Right forelimb (tissue), 1 donor: ENCODE results near the gene IKZF1.

Experiments used
- DNase-seq: peaks from one replicate; pipeline ENCODE4 v3.0.0-alpha.2; 2018

IKZF1 gene

DNA sequence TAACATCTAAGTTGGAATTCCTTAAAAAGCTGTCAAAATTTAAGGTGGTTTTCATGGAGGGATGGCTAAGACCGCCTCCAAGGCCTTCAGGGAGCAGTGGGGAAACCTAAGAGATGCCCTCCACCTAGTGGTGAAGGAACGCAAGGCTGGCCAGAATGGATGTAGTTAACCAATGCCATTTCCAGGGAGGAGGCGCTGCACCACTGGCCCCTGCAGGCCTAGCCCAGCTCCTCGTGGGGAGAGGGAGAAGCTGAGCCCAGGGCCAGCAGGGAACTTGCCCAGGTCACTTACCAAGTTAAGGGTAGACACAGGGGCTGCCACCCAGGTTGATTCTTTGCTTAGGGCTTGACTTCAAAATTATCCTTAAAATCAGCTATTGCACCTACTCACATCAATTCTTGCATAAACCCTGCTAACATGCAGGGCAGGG lies 113.6 kb downstream of the IKZF1 start:
- peak; percentile 62 for DNase-seq

- no peak for DNase-seq
Observed at GRCh38 chr7:50418526-50419290, 114.2 kb downstream of the IKZF1 start.

DNA sequence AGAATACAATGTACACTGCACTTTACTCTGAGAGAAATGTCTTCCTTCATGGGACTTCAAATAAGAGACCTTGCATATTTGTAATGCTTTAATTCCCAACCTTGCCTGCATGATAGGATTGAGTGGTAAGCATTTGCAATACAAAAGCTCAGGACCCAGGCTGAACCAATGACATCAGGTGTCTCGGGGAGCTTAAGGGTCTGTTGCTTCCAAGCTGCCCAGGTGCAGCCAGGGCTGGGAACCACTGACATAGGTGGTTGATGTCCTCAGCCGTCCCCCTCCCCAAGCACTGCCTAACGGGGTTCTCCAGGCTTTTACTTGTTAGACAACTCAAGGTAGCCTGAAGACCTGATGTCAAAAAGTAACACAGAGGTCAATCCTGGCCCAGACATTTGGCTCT lies 116.5 kb downstream of the IKZF1 start:
- DNase-seq: no peak

DNA sequence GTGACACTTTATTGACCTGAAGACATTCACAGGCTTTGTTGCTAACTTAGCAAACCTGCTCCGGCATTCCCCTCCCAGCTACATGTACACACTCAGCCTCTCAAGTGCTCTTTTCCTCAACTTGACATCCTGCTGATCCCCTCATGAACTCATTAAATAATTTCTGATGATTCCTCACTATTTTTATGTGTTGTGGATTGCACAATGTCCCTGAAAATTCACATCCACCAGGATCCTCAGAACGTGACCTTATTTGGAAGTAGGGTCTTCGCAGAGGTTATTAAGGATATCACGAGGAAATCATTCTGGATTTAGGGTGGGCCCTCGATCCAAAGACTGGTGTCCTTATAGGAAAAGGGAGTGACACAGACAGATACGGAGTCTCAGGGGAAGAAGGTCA lies 118.3 kb downstream of the IKZF1 start:
- DNase-seq: no peak

DNA sequence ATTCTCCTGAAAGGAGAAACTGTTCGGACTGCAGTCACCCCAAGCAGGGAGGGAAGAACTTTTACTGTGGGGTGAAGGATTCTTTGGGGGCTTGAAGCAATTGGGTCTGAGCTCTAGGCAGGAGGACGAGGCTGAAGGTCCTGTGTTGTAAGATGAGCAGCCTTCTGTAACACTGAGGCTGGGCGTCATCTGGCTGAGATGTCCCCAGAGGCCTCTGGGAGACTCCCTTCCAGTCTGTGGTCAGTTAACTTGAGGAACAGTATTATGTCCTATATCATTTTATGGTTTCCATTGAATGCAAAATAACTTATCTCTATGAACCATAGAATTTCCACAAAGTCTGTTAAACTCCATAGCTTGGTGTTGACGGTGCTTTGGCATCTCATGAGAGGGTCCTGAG lies 119.3 kb downstream of the IKZF1 start:
- DNase-seq: no peak

DNA sequence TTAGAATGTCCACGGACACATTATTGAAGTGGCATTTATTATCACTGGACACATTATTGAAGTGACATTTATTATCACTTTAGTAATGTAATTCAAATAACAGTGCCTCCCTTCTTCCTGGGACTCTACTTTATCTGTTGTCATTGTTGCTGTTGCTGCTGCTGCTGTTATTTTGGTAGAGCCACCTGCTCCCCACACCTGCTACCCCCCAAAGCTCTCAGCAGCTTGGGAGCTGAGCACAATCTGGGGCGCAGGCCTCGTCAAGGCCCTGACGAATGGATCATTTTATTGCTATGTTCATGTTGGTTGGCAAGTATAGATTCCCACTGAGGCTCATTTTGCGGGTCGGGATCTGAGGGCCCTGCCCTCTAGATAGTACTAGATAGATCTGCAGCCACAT lies 120.8 kb downstream of the IKZF1 start:
- DNase-seq: no peak

- DNase-seq: no peak
Observed at GRCh38 chr7:50426280-50427045, 121.9 kb downstream of the IKZF1 start.

GRCh38 chr7:50427518-50427917 lies 123.0 kb downstream of the IKZF1 start:
- no peak for DNase-seq

- DNase-seq: no peak
Observed at GRCh38 chr7:50428911-50429310, 124.4 kb downstream of the IKZF1 start.

GRCh38 chr7:50431316-50431715 lies 126.8 kb downstream of the IKZF1 start:
- no peak for DNase-seq

DNA sequence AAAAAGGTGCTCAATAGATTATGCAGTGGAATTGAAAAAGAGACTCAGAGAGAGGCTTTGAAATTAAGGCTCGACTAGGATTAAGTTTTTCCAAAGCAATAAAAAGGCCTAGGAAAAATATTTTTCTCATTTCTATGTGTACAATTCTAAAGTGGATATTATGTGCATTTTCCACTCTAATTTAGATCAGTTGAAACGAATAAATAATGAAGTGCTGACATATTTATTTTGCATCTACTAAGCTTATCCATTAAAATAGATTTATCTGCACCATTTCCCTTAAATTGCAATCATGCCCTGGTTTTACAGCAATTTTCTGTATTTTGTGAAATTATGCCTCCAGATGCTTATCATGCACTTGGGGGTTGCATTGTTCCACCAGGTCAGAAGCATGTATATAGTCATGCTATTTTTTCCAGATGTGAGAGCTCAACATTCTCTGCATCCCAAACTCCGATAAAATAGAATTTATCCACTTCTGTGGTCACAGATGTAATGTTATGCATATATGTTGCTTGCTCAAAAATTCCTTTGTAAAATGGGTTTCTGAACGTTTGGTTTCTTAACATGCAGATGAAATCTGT lies 127.3 kb downstream of the IKZF1 start:
- no peak for DNase-seq

DNA sequence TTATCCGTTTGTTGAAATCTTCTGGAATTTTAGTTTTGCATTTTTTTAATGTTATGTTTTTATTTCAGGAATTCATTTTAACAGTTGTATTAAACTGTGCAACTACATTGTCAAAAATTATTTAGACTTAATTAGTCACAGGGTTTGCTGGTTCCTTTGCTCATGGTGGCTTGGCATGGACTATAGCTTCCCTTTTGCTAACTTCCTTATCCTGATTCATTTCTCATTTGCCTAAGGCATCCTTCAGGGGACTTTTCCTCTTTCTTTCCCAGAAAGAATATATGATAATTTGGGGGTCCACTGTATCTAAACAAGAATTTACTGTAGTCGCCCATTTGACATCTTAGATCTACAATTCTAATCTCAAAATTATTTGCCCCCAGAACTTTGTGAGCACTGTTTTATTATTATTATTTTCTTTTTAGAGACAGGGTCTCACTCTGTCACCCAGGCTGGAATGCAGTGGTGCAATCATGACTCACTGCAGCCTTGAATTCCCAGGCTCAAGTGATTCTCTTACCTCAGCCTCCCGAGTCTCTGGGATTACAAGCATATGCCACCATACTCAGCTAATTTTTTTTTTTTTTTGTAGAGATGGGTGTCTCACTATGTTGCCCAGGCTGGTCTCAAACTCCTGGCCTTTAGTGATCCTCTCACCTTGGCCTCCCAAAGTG lies 131.8 kb downstream of the IKZF1 start:
- no peak for DNase-seq

- no peak for DNase-seq
Observed at GRCh38 chr7:50446542-50446960, 142.0 kb downstream of the IKZF1 start.

GRCh38 chr7:50448823-50449222 lies 144.3 kb downstream of the IKZF1 start:
- no peak for DNase-seq

DNA sequence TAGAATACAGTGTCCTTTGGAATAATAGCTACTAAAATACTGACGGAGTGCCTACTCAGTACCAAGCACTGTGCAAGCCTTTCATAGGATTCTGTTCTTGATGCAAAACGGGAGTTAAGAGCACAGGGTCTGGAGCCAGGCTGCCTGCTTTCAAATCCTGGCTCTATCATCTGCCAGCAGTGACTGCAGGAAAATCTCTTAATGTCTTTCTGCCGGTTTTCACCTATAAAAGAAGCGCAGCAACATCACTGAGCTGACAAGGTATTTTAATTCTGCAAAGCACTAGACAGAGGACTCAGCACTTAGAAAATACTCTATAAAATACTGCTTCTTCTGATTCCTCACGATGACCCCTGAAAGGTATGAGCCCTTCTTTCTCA lies 145.0 kb downstream of the IKZF1 start:
- no peak for DNase-seq

- peak; percentile 84 for DNase-seq
Observed at GRCh38 chr7:50449881-50450589, 145.5 kb downstream of the IKZF1 start, which contains the start of gene FIGNL1. Gene FIGNL1 (minus strand): TSS chr7:50450350. CDS start chr7:50447287, 3,063 bp downstream.

- no peak for DNase-seq
Observed at GRCh38 chr7:50450590-50451032, 146.1 kb downstream of the IKZF1 start.
